Tibial nerve (tissue), 4 donors: ENCODE measurements around the gene TTLL4. TPM values are rescaled to one million over a fixed set of nuclear protein-coding genes. Genes with fewer than 3 reads are reported as not detected.

Experiments
- DNase-seq, 2 donors: peaks; one replicate each; pipeline ENCODE4 v3.0.0-alpha.2; 2019; ENCODE audit warnings: low spot score in 2 of 2
- H3K27ac ChIP-seq, 4 donors: fragments of 200-600 bp; sonication (generic) in 3 of 4; one replicate each; pipeline ENCODE4 v1.5.1; 2017 to 2019; ENCODE audit warnings: mild to moderate bottlenecking in 1 of 4
- H3K27me3 ChIP-seq, 2 donors: fragments of 200-600 bp; sonication (generic) in 1 of 2; one replicate each; pipeline versions ENCODE4 v1.5.1 to v1.6.0; 2017 to 2019
- H3K36me3 ChIP-seq, 3 donors: fragments of 200-600 bp; sonication (generic); one replicate each; pipeline ENCODE4 v1.5.1; 2018 to 2019
- H3K4me1 ChIP-seq, 4 donors: fragments of 200-600 bp; sonication (generic) in 3 of 4; one replicate each; pipeline ENCODE4 v1.5.1; 2017 to 2019
- H3K4me3 ChIP-seq, 4 donors: fragments of 200-600 bp; sonication (generic) in 3 of 4; one replicate each; pipeline ENCODE4 v1.5.1; 2017 to 2019; ENCODE audit warnings: mild to moderate bottlenecking in 1 of 4, moderate library complexity in 1 of 4
- H3K9me3 ChIP-seq, 4 donors: fragments of 200-600 bp; sonication (generic) in 3 of 4; one replicate each; pipeline ENCODE4 v1.5.1; 2017 to 2019
- CTCF ChIP-seq, 5 experiments: fragments of 200-600 bp in 3 of 5; fragments of 450-650 bp in 2 of 5; sonication (generic) in 3 of 5; IDR thresholded peaks; one replicate each; pipeline ENCODE4 v1.5.1; 2016 to 2019; ENCODE audit warnings: antibody characterized with exemption in 5 of 5, mild to moderate bottlenecking in 3 of 5, moderate library complexity in 2 of 5
- EP300 ChIP-seq, 2 donors: sonication (generic); formaldehyde crosslinking; IDR thresholded peaks; one replicate each; pipeline ENCODE4 v1.6.1; 2017; ENCODE audit warnings: antibody characterized with exemption in 2 of 2, mild to moderate bottlenecking in 1 of 2
- POLR2A ChIP-seq, 2 donors: fragments of 450-650 bp; IDR thresholded peaks; one replicate each; pipeline ENCODE4 v1.6.1; 2017; ENCODE audit warnings: antibody characterized with exemption in 2 of 2, mild to moderate bottlenecking in 2 of 2, moderate library complexity in 2 of 2
- WGBS, 2 donors: methylation state at CpG; one replicate each; pipeline ENCODE4 v1.1.5; 2018; 5-methylcytosine and 5-hydroxymethylcytosine counted together
- total RNA-seq, 4 donors: library from RNA; depleted of rRNA; stranded (reverse); fragments of >200 nt; gene quantifications; one replicate each; pipeline ENCODE4 v1.1.0, GENCODE V29; 2016

TTLL4 gene
- total RNA-seq, 4 donors from 2014 or later = 15.3 to 49.6 (median 38.4) TPM

- 54 to 58% methylated on average over 6 of the region's 6 CpGs for WGBS, 2 donors
These were observed 32.4 kb downstream of the TTLL4 start for GRCh38 chr2:218743068-218743467.

DNA sequence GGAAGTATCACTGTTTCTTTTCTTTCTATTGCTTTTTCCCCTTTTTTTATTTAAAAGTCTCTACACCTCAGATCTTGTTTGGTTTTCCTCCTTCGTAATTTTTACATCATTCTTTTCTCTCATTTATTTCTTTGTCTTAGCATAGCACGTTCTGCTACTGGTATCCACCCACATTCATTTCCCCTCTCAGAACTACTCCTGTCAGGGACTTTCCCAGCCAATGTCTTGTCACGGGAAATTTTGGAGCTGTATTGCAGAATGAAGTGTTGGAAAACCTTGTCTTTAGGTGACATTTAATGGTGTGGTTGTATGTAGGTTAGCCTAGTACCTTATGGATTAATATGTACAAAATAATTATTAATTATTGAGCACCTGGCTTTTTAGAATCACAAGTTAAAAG, 34.0 kb downstream of the TTLL4 start:
- peaks cover 0 to 78% (median 18%) of the 10 kb centered on the region in 3 donors for H3K36me3 ChIP-seq
- H3K9me3 ChIP-seq = no peaks in the 10 kb centered on the region
- no peaks in the 10 kb centered on the region for H3K27me3 ChIP-seq
- 43 to 44% methylated on average over 3 of the region's 3 CpGs for WGBS, 2 donors
- peak overlapping the region; percentile 75 to 92 (median 84) for H3K27ac ChIP-seq
- TF ChIP-seq POLR2A (IDR thresholded peaks at IDR 0.05) (no peak), CTCF (IDR thresholded peaks at IDR 0.05) (no peak), EP300 (IDR thresholded peaks at IDR 0.05) (no peak)
- H3K4me3 ChIP-seq = no peak overlapping the region
- DNase-seq = no peak
- H3K4me1 ChIP-seq = peaks cover 0 to 47% (median 19%) of the 10 kb centered on the region in 4 donors

More at GRCh38 chr2:218743068-218743467, 32.4 kb downstream of the TTLL4 start:
- no peaks in the 10 kb centered on the region for H3K27me3 ChIP-seq
- H3K27ac ChIP-seq = no peak overlapping the region
- no peaks in the 10 kb centered on the region for H3K9me3 ChIP-seq
- H3K36me3 ChIP-seq = peaks cover 2 to 78% (median 17%) of the 10 kb centered on the region in 3 donors
- no peak overlapping the region for H3K4me3 ChIP-seq
- peaks cover 0 to 51% (median 19%) of the 10 kb centered on the region in 4 donors for H3K4me1 ChIP-seq
- TF ChIP-seq POLR2A (IDR thresholded peaks at IDR 0.05) (no peak), CTCF (IDR thresholded peaks at IDR 0.05) (no peak), EP300 (IDR thresholded peaks at IDR 0.05) (no peak)
- no peak for DNase-seq

GRCh38 chr2:218745160-218745558, 34.5 kb downstream of the TTLL4 start:
- TF ChIP-seq POLR2A (IDR thresholded peaks at IDR 0.05) (no peak), CTCF (IDR thresholded peaks at IDR 0.05) (no peak), EP300 (IDR thresholded peaks at IDR 0.05) (no peak)
- Histone ChIP-seq H3K36me3 (peaks cover 0 to 78% (median 18%) of the 10 kb centered on the region in 3 donors), H3K27me3 (no peaks in the 10 kb centered on the region), H3K4me1 (peaks cover 0 to 44% (median 19%) of the 10 kb centered on the region in 4 donors), H3K4me3 (no peak overlapping the region), H3K27ac (peak overlapping the region; percentile 75 to 92 (median 84)), H3K9me3 (no peaks in the 10 kb centered on the region)
- peak in 1 of 2 donors; percentile 23 for DNase-seq
- 63 to 65% methylated on average over 5 of the region's 5 CpGs for WGBS, 2 donors

DNA sequence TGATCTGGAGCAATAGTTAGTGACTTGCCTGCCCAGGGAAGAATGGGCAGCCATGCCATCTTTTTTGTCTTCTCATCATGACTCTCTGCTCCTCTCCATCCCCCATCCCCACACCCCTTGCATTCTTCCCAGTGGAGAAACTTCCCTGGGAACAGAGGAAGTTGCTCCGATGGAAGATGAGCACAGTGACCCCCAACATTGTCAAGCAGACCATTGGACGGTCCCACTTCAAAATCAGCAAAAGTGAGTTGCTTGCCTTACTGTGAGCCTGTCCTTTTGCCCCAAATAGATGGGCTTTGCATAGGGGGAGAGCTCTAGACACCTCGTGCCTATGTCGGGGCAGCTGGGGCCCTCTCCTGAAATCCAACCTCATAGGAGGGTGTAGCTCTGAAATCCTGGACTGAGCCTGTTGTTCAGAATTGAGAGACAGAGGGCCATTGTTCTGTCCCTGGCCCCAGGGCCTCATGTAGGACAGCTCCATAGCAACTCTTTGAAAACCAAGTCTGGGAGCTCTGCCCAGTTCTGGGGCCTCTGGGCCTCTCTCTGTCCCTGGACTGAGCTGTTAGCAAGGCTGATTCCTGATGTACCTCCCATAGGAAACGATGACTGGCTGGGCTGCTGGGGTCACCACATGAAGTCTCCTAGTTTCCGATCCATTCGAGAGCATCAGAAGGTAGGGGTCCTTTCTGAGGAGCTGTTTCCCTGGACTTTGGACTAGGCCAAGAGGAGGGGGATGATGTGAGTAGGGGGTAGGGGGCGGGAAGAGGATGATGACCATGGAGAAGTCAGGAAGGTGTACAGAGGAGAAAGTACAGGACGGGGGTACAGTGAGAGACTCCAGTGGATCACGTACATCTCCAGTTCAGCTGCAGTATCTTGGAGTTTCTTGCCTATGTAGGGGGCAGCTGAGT, 35.2 kb downstream of the TTLL4 start:
- H3K27me3 ChIP-seq = no peaks in the 10 kb centered on the region
- peaks cover 0 to 78% (median 18%) of the 10 kb centered on the region in 3 donors for H3K36me3 ChIP-seq
- H3K9me3 ChIP-seq = no peaks in the 10 kb centered on the region
- TF ChIP-seq EP300 (IDR thresholded peaks at IDR 0.05) (peak; percentile 35 to 82), POLR2A (IDR thresholded peaks at IDR 0.05) (peak in 1 of 2 donors; percentile 39), CTCF (IDR thresholded peaks at IDR 0.05) (no peak)
- WGBS, 2 donors = 38 to 48% methylated on average over 10 of the region's 10 CpGs
- peaks cover 0 to 44% (median 19%) of the 10 kb centered on the region in 4 donors for H3K4me1 ChIP-seq
- DNase-seq = peak; percentile 65 to 76
- no peak overlapping the region for H3K4me3 ChIP-seq
- H3K27ac ChIP-seq = peak overlapping the region; percentile 75 to 92 (median 84)

GRCh38 chr2:218746470-218746795, 35.8 kb downstream of the TTLL4 start:
- 73 to 78% methylated on average over 1 of the region's 1 CpG for WGBS, 2 donors
- H3K27ac ChIP-seq = peak overlapping the region; percentile 69 to 92 (median 84)
- peaks cover 0 to 78% (median 18%) of the 10 kb centered on the region in 3 donors for H3K36me3 ChIP-seq
- peaks cover 0 to 44% (median 19%) of the 10 kb centered on the region in 4 donors for H3K4me1 ChIP-seq
- no peak overlapping the region for H3K4me3 ChIP-seq
- no peaks in the 10 kb centered on the region for H3K9me3 ChIP-seq
- H3K27me3 ChIP-seq = no peaks in the 10 kb centered on the region
- DNase-seq = no peak
- no peak for TF ChIP-seq POLR2A (IDR thresholded peaks at IDR 0.05)
- no peak for TF ChIP-seq EP300 (IDR thresholded peaks at IDR 0.05)
- no peak for TF ChIP-seq CTCF (IDR thresholded peaks at IDR 0.05)
